ENCODE results near the gene ZNF511. TPM values are rescaled to one million over a fixed set of nuclear protein-coding genes. Genes with fewer than 3 reads are reported as not detected.

ZNF511 gene
- total RNA-seq, 1 donor, result 24.6 TPM

GRCh38 chr10:133310789-133311188, 2.1 kb downstream of the ZNF511 start:
- Histone ChIP-seq H3K27me3 (ENCODE audit: insufficient read depth, low read length) (no peaks in the 10 kb centered on the region), H2AFZ (ENCODE audit: low read length) (no peak overlapping the region), H3K36me3 (ENCODE audit: insufficient read depth, low read length) (peaks cover 12% of the 10 kb centered on the region), H3K27ac (ENCODE audit: low read depth, low read length) (no peak overlapping the region), H3K4me1 (ENCODE audit: insufficient read depth, low read length) (peaks cover 9% of the 10 kb centered on the region), H3K4me2 (ENCODE audit: insufficient read depth, low read length) (no peak overlapping the region), H3K9me3 (ENCODE audit: low read depth, low read length) (no peaks in the 10 kb centered on the region), H3K4me3 (ENCODE audit: insufficient read depth, low read length) (no peak overlapping the region), H3K79me2 (ENCODE audit: insufficient read depth, low read length) (peaks cover 26% of the 10 kb centered on the region), H4K20me1 (ENCODE audit: insufficient read depth, low read length) (peaks cover 22% of the 10 kb centered on the region)
- TF ChIP-seq CTCF (IDR thresholded peaks at IDR 0.05; ENCODE audit: extremely low read depth, low read depth, low read length), result no peak
- DNase-seq (ENCODE audit: insufficient read length, low spot score, missing footprints), result no peak

- peaks cover 20% of the 10 kb centered on the region for H3K79me2 ChIP-seq (ENCODE audit: insufficient read depth, low read length)
- TF ChIP-seq CTCF (IDR thresholded peaks at IDR 0.05; ENCODE audit: extremely low read depth, low read depth, low read length), result no peak
- H3K4me2 ChIP-seq (ENCODE audit: insufficient read depth, low read length), result no peak overlapping the region
- no peaks in the 10 kb centered on the region for H3K27me3 ChIP-seq (ENCODE audit: insufficient read depth, low read length)
- peaks cover 9% of the 10 kb centered on the region for H3K4me1 ChIP-seq (ENCODE audit: insufficient read depth, low read length)
- H3K9me3 ChIP-seq (ENCODE audit: low read depth, low read length), result no peaks in the 10 kb centered on the region
- peaks cover 12% of the 10 kb centered on the region for H3K36me3 ChIP-seq (ENCODE audit: insufficient read depth, low read length)
- no peak for DNase-seq (ENCODE audit: insufficient read length, low spot score, missing footprints)
- no peak overlapping the region for H2AFZ ChIP-seq (ENCODE audit: low read length)
- no peak overlapping the region for H3K27ac ChIP-seq (ENCODE audit: low read depth, low read length)
- H4K20me1 ChIP-seq (ENCODE audit: insufficient read depth, low read length), result peaks cover 20% of the 10 kb centered on the region
- H3K4me3 ChIP-seq (ENCODE audit: insufficient read depth, low read length), result no peak overlapping the region
These were observed 2.9 kb downstream of the ZNF511 start for GRCh38 chr10:133311570-133311969.

GRCh38 chr10:133312016-133312768, 3.5 kb downstream of the ZNF511 start:
- Histone ChIP-seq H3K79me2 (ENCODE audit: insufficient read depth, low read length) (peaks cover 14% of the 10 kb centered on the region), H4K20me1 (ENCODE audit: insufficient read depth, low read length) (peaks cover 14% of the 10 kb centered on the region), H3K4me1 (ENCODE audit: insufficient read depth, low read length) (peaks cover 8% of the 10 kb centered on the region), H3K9me3 (ENCODE audit: low read depth, low read length) (no peaks in the 10 kb centered on the region), H3K36me3 (ENCODE audit: insufficient read depth, low read length) (peaks cover 12% of the 10 kb centered on the region), H3K4me3 (ENCODE audit: insufficient read depth, low read length) (no peak overlapping the region), H3K27me3 (ENCODE audit: insufficient read depth, low read length) (no peaks in the 10 kb centered on the region), H3K27ac (ENCODE audit: low read depth, low read length) (no peak overlapping the region), H2AFZ (ENCODE audit: low read length) (no peak overlapping the region), H3K4me2 (ENCODE audit: insufficient read depth, low read length) (no peak overlapping the region)
- DNase-seq (ENCODE audit: insufficient read length, low spot score, missing footprints), result no peak
- no peak for TF ChIP-seq CTCF (IDR thresholded peaks at IDR 0.05; ENCODE audit: extremely low read depth, low read depth, low read length)

- H3K9me3 ChIP-seq (ENCODE audit: low read depth, low read length), result no peaks in the 10 kb centered on the region
- peaks cover 12% of the 10 kb centered on the region for H3K36me3 ChIP-seq (ENCODE audit: insufficient read depth, low read length)
- H3K79me2 ChIP-seq (ENCODE audit: insufficient read depth, low read length), result peaks cover 8% of the 10 kb centered on the region
- H2AFZ ChIP-seq (ENCODE audit: low read length), result no peak overlapping the region
- H3K4me1 ChIP-seq (ENCODE audit: insufficient read depth, low read length), result peaks cover 3% of the 10 kb centered on the region
- no peak for TF ChIP-seq CTCF (IDR thresholded peaks at IDR 0.05; ENCODE audit: extremely low read depth, low read depth, low read length)
- H4K20me1 ChIP-seq (ENCODE audit: insufficient read depth, low read length), result peaks cover 8% of the 10 kb centered on the region
- H3K4me3 ChIP-seq (ENCODE audit: insufficient read depth, low read length), result no peak overlapping the region
- no peak overlapping the region for H3K27ac ChIP-seq (ENCODE audit: low read depth, low read length)
- H3K4me2 ChIP-seq (ENCODE audit: insufficient read depth, low read length), result no peak overlapping the region
- H3K27me3 ChIP-seq (ENCODE audit: insufficient read depth, low read length), result no peaks in the 10 kb centered on the region
- no peak for DNase-seq (ENCODE audit: insufficient read length, low spot score, missing footprints)
These were observed 4.0 kb downstream of the ZNF511 start for GRCh38 chr10:133312769-133313145.

Data from osteoblast (primary cell).